Tibial nerve (tissue), 4 donors: ENCODE data around the gene CYP26B1. TPM values are rescaled to one million over a fixed set of nuclear protein-coding genes. Genes with fewer than 3 reads are reported as not detected.
A peak's percentile ranks its signal among the peaks of the same experiment; 100 is the strongest.

ENCODE experiments used
- DNase-seq, 2 donors: peaks; one replicate each; pipeline ENCODE4 v3.0.0-alpha.2; 2019; ENCODE audit warnings: low spot score in 2 of 2
- H3K27ac ChIP-seq, 4 donors: fragments of 200-600 bp; sonication (generic) in 3 of 4; one replicate each; pipeline ENCODE4 v1.5.1; 2017 to 2019; ENCODE audit warnings: mild to moderate bottlenecking in 1 of 4
- H3K27me3 ChIP-seq, 2 donors: fragments of 200-600 bp; sonication (generic) in 1 of 2; one replicate each; pipeline versions ENCODE4 v1.5.1 to v1.6.0; 2017 to 2019
- H3K36me3 ChIP-seq, 3 donors: fragments of 200-600 bp; sonication (generic); one replicate each; pipeline ENCODE4 v1.5.1; 2018 to 2019
- H3K4me1 ChIP-seq, 4 donors: fragments of 200-600 bp; sonication (generic) in 3 of 4; one replicate each; pipeline ENCODE4 v1.5.1; 2017 to 2019
- H3K4me3 ChIP-seq, 4 donors: fragments of 200-600 bp; sonication (generic) in 3 of 4; one replicate each; pipeline ENCODE4 v1.5.1; 2017 to 2019; ENCODE audit warnings: mild to moderate bottlenecking in 1 of 4, moderate library complexity in 1 of 4
- H3K9me3 ChIP-seq, 4 donors: fragments of 200-600 bp; sonication (generic) in 3 of 4; one replicate each; pipeline ENCODE4 v1.5.1; 2017 to 2019
- CTCF ChIP-seq, 5 experiments: fragments of 200-600 bp in 3 of 5; fragments of 450-650 bp in 2 of 5; sonication (generic) in 3 of 5; IDR thresholded peaks; one replicate each; pipeline ENCODE4 v1.5.1; 2016 to 2019; ENCODE audit warnings: antibody characterized with exemption in 5 of 5, mild to moderate bottlenecking in 3 of 5, moderate library complexity in 2 of 5
- EP300 ChIP-seq, 2 donors: sonication (generic); formaldehyde crosslinking; IDR thresholded peaks; one replicate each; pipeline ENCODE4 v1.6.1; 2017; ENCODE audit warnings: antibody characterized with exemption in 2 of 2, mild to moderate bottlenecking in 1 of 2
- POLR2A ChIP-seq, 2 donors: fragments of 450-650 bp; IDR thresholded peaks; one replicate each; pipeline ENCODE4 v1.6.1; 2017; ENCODE audit warnings: antibody characterized with exemption in 2 of 2, mild to moderate bottlenecking in 2 of 2, moderate library complexity in 2 of 2
- WGBS, 2 donors: methylation state at CpG; one replicate each; pipeline ENCODE4 v1.1.5; 2018; 5-methylcytosine and 5-hydroxymethylcytosine counted together
- total RNA-seq, 4 donors: library from RNA; depleted of rRNA; stranded (reverse); fragments of >200 nt; gene quantifications; one replicate each; pipeline ENCODE4 v1.1.0, GENCODE V29; 2016

The CYP26B1 gene
- total RNA-seq, result 10 to 100 TPM; 14.4 to 37.7 (median 34.2) TPM

- 3% methylated on average over 30 to 42 of the region's 69 CpGs for WGBS, 2 donors
- Histone ChIP-seq H3K27me3 (peaks cover 2 to 67% of the 10 kb centered on the region in 2 donors), H3K4me1 (peaks cover 0 to 80% (median 58%) of the 10 kb centered on the region in 4 donors), H3K36me3 (no peaks in the 10 kb centered on the region), H3K9me3 (no peaks in the 10 kb centered on the region), H3K27ac (peak within 1 kb of the TSS in 2 of 4 donors; percentile 3 to 80), H3K4me3 (peak within 1 kb of the TSS; percentile 30 to 56 (median 43))
- TF ChIP-seq POLR2A (IDR thresholded peaks at IDR 0.05) (no peak), CTCF (IDR thresholded peaks at IDR 0.05) (no peak), EP300 (IDR thresholded peaks at IDR 0.05) (no peak)
- peak; percentile 13 to 16 for DNase-seq
Measured at GRCh38 chr2:72147303-72147971, at the start of gene CYP26B1. Gene CYP26B1 (minus strand): TSS chr2:72147862. CDS start chr2:72147834, 28 bp downstream.

- Histone ChIP-seq H3K9me3 (no peaks in the 10 kb centered on the region), H3K27me3 (no peaks in the 10 kb centered on the region), H3K27ac (no peak overlapping the region), H3K4me3 (no peak overlapping the region), H3K4me1 (no peaks in the 10 kb centered on the region), H3K36me3 (no peaks in the 10 kb centered on the region)
- no peak for DNase-seq
- TF ChIP-seq EP300 (IDR thresholded peaks at IDR 0.05) (no peak), POLR2A (IDR thresholded peaks at IDR 0.05) (no peak), CTCF (IDR thresholded peaks at IDR 0.05) (no peak)
Measured at GRCh38 chr2:72193723-72194122, 46.1 kb upstream of the CYP26B1 start.

GRCh38 chr2:72191441-72191840, 43.8 kb upstream of the CYP26B1 start:
- 42% methylated on average over 1 of the region's 1 CpG for WGBS, 2 donors
- H3K9me3 ChIP-seq, result peaks cover 0 to 8% (median 0%) of the 10 kb centered on the region in 4 donors
- peaks cover 0 to 13% (median 0%) of the 10 kb centered on the region in 3 donors for H3K36me3 ChIP-seq
- no peak overlapping the region for H3K4me3 ChIP-seq
- H3K27me3 ChIP-seq, result no peaks in the 10 kb centered on the region
- H3K4me1 ChIP-seq, result no peaks in the 10 kb centered on the region
- DNase-seq, result no peak
- no peak overlapping the region for H3K27ac ChIP-seq
- TF ChIP-seq POLR2A (IDR thresholded peaks at IDR 0.05), result no peak
- no peak for TF ChIP-seq CTCF (IDR thresholded peaks at IDR 0.05)
- TF ChIP-seq EP300 (IDR thresholded peaks at IDR 0.05), result no peak

- peaks cover 0 to 8% (median 0%) of the 10 kb centered on the region in 4 donors for H3K9me3 ChIP-seq
Measured at GRCh38 chr2:72185206-72185605, 37.5 kb upstream of the CYP26B1 start.

More at GRCh38 chr2:72185206-72185605, 37.5 kb upstream of the CYP26B1 start:
- peaks cover 0 to 26% (median 0%) of the 10 kb centered on the region in 3 donors for H3K36me3 ChIP-seq
- DNase-seq, result no peak
- H3K4me1 ChIP-seq, result peaks cover 0 to 5% (median 0%) of the 10 kb centered on the region in 4 donors
- TF ChIP-seq EP300 (IDR thresholded peaks at IDR 0.05) (no peak), CTCF (IDR thresholded peaks at IDR 0.05) (no peak), POLR2A (IDR thresholded peaks at IDR 0.05) (no peak)
- H3K4me3 ChIP-seq, result no peak overlapping the region
- WGBS, 2 donors, result 61 to 66% methylated on average over 1 of the region's 1 CpG
- no peak overlapping the region for H3K27ac ChIP-seq
- no peaks in the 10 kb centered on the region for H3K27me3 ChIP-seq
